PFSK-1 (cell line): ENCODE measurements around the gene MTF1.

Source experiments
- POLR2AphosphoS5 ChIP-seq: IDR thresholded peaks from 2 replicates; pipeline ENCODE4 v1.6.1; 2012; ENCODE audit warnings: low read depth, mild to moderate bottlenecking, control low read depth, low read length, moderate library complexity
- REST ChIP-seq, 2 experiments: IDR thresholded peaks; 2 replicates each; pipeline versions ENCODE4 v1.6.1 to v1.8.0; 2011 to 2012; ENCODE audit warnings: low read depth in 2 of 2, low read length in 2 of 2, control low read depth in 1 of 2, inconsistent platforms in 1 of 2, mild to moderate bottlenecking in 1 of 2, moderate library complexity in 1 of 2; ENCODE audit not compliant: insufficient read depth in 1 of 2
- SIN3A ChIP-seq: IDR thresholded peaks from 2 replicates; pipeline ENCODE4 v1.6.1; 2012; ENCODE audit warnings: mild to moderate bottlenecking, low read length, moderate library complexity, borderline replicate concordance; ENCODE audit not compliant: insufficient read depth

- TF ChIP-seq SIN3A, result no peak
- TF ChIP-seq POLR2AphosphoS5, result no peak
- no peak for TF ChIP-seq REST (IDR thresholded peaks at IDR 0.05; ENCODE audit: insufficient read depth in 1 of 2, low read depth in 2 of 2, low read length in 2 of 2)
These were observed 20.5 kb upstream of the MTF1 start for GRCh38 chr1:37879865-37880264.
